Prostate gland (tissue), 2 donors: ENCODE results near the gene FMNL3. TPM values are rescaled to one million over a fixed set of nuclear protein-coding genes. Genes with fewer than 3 reads are reported as not detected.

Source experiments
- DNase-seq: peaks from one replicate; pipeline ENCODE4 v3.0.0-alpha.2; 2019; ENCODE audit warnings: low spot score
- H3K27ac ChIP-seq, 2 donors: fragments of 200-600 bp; sonication (generic); 2 replicates each; pipeline ENCODE4 v1.5.1; 2017 to 2019
- H3K27me3 ChIP-seq: fragments of 200-600 bp; sonication (generic); replicated peaks from 2 replicates; pipeline ENCODE4 v1.5.1; 2019; ENCODE audit not compliant: insufficient read depth
- H3K36me3 ChIP-seq, 2 donors: fragments of 200-600 bp; sonication (generic); 1 replicate in 1 of 2; 2 replicates in 1 of 2; pipeline versions ENCODE4 v1.5.1 to v1.8.1; 2017 to 2019
- H3K4me1 ChIP-seq: fragments of 200-600 bp; sonication (generic); replicated peaks from 2 replicates; pipeline ENCODE4 v1.5.1; 2019
- H3K4me3 ChIP-seq, 2 donors: fragments of 200-600 bp; sonication (generic); 2 replicates each; pipeline ENCODE4 v1.5.1; 2017 to 2019
- H3K9me3 ChIP-seq: fragments of 200-600 bp; sonication (generic); 2 replicates; pipeline ENCODE4 v1.5.1; 2017
- POLR2A ChIP-seq: fragments of 450-650 bp; IDR thresholded peaks from one replicate; pipeline ENCODE4 v1.6.1; 2016; ENCODE audit warnings: antibody characterized with exemption, mild to moderate bottlenecking
- POLR2AphosphoS5 ChIP-seq: sonication (generic); formaldehyde crosslinking; IDR thresholded peaks from one replicate; pipeline ENCODE4 v1.6.1; 2017; ENCODE audit warnings: antibody characterized with exemption
- WGBS: methylation state at CpG from one replicate; pipeline ENCODE4 v1.1.5; 2018; 5-methylcytosine and 5-hydroxymethylcytosine counted together
- intact Hi-C: fragments of 100-400 bp; cut with DNase I; formaldehyde crosslinking; loops from one replicate; pipeline ENCODE4 v1.14.2; 2022
- small RNA-seq, 2 donors: library from RNA; depleted of rRNA; stranded (forward); fragments of <200 nt; gene quantifications; one replicate each; pipeline ENCODE3, GENCODE V24; 2016
- total RNA-seq, 2 donors: library from RNA; depleted of rRNA; stranded (reverse); fragments of >200 nt; gene quantifications; one replicate each; pipeline ENCODE4 v1.1.0, GENCODE V29; 2016
- TF ChIP-seq, protein P1 (sequence below), 4 experiments: fragments of 200-600 bp in 2 of 4; fragments of 450-650 bp in 2 of 4; sonication (generic) in 2 of 4; IDR thresholded peaks; 1 replicate in 3 of 4; 2 replicates in 1 of 4; pipeline ENCODE4 v1.5.1; 2016 to 2019; ENCODE audit warnings: antibody characterized with exemption in 4 of 4, mild to moderate bottlenecking in 2 of 4, moderate library complexity in 2 of 4

Gene FMNL3
- total RNA-seq, 2 donors from 2014 or later: 4.5 to 52.9 TPM

DNA sequence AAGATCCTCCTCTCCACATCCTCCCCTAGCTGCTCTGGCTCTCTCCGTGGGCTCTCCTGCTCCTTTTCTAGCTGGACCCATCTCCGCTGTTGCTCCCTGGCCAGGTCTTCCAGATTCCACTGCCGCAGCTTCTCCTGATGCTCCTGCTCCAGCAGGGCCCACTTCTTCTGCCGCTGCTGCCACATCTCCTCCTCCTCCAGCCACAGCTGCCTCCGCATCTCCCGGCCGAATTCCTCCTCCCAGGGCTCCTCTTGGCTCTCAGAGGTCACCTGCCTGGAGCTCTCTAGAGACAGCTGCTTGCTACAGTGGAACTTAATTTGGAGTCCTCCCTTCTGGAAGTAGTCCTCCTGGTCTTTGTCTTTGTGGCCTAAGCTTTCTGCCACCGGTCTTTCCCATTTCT lies 107.2 kb downstream of the FMNL3 start:
- Histone ChIP-seq H3K4me3 (no peak overlapping the region), H3K27me3 (no peaks in the 10 kb centered on the region), H3K36me3 (no peaks in the 10 kb centered on the region), H3K27ac (no peak overlapping the region), H3K9me3 (no peaks in the 10 kb centered on the region), H3K4me1 (no peaks in the 10 kb centered on the region)
- intact Hi-C loops: no loop called here
- TF ChIP-seq POLR2AphosphoS5: no peak
- no peak for DNase-seq
- 95% methylated on average over 8 of the region's 8 CpGs for WGBS

DNA sequence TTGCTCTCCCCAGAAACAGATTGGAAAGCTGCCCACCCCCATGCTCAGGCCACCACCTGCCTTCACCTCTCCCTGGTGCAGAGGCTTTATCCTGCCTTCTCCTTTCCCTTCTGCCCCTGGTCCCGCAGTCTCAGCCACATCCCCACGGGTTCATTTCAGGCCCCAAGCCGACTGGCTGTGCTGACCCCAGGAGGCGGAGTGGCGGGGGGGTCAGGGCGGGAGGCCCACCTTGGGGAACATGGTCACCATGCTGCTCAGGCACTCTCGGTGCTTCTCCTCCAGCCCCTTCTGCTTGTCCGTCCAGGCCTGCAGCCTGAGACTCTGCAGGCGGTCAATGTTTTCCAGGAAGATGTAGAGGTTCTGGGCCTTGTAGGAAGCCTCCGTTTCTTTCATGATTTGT lies 108.7 kb downstream of the FMNL3 start:
- Histone ChIP-seq H3K4me3 (no peak overlapping the region), H3K4me1 (no peaks in the 10 kb centered on the region), H3K36me3 (no peaks in the 10 kb centered on the region), H3K27ac (no peak overlapping the region), H3K9me3 (no peaks in the 10 kb centered on the region), H3K27me3 (no peaks in the 10 kb centered on the region)
- TF ChIP-seq, protein P1, sequence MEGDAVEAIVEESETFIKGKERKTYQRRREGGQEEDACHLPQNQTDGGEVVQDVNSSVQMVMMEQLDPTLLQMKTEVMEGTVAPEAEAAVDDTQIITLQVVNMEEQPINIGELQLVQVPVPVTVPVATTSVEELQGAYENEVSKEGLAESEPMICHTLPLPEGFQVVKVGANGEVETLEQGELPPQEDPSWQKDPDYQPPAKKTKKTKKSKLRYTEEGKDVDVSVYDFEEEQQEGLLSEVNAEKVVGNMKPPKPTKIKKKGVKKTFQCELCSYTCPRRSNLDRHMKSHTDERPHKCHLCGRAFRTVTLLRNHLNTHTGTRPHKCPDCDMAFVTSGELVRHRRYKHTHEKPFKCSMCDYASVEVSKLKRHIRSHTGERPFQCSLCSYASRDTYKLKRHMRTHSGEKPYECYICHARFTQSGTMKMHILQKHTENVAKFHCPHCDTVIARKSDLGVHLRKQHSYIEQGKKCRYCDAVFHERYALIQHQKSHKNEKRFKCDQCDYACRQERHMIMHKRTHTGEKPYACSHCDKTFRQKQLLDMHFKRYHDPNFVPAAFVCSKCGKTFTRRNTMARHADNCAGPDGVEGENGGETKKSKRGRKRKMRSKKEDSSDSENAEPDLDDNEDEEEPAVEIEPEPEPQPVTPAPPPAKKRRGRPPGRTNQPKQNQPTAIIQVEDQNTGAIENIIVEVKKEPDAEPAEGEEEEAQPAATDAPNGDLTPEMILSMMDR (IDR thresholded peaks at IDR 0.05): no peak
- no peak for TF ChIP-seq POLR2AphosphoS5
- no peak for DNase-seq
- intact Hi-C loops: no loop called here
- WGBS: 77% methylated on average over 10 of the region's 10 CpGs

DNA sequence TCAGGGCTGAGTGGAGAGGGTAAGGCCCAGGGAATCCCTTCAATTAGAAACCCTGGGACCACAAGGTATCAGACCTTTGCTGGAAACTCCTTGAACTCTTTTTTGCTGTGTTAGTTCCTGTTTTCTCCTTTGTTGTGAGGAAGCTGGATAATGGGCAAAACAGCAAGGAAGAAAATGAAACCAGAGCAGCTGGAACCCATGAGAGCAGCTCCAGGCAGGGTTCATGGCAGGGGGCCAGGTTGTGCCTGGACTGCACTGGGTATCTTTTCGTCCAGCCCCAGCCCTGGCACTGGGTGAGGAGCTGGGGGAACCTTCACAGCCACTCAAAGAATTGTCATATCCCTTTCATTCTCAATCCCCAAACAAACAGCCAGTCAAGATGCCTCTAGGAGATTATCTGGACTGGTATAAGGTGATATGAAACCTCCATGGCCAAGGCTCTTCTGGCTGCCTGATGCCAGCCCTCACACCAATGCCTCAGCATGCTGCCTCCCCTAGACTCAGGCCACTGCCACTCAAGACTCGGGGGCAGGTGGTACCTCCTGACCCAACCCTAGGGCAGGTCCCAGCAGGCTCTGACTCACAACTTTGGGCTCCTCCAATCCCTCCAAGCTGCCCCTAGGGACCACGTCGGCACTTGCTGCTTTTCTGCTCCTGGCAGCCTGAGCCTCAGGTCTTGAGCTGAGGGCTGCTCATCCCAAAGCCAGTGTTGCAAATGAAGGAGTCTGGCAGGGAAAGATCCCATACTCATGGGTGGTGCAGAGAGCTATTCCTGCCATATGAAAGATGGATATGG lies 118.3 kb downstream of the FMNL3 start:
- no peaks in the 10 kb centered on the region for H3K4me1 ChIP-seq
- DNase-seq: no peak
- intact Hi-C loops: no loop called here
- 58% methylated on average over 4 of the region's 4 CpGs for WGBS
- TF ChIP-seq, protein P1 (IDR thresholded peaks at IDR 0.05): no peak
- no peak overlapping the region for H3K27ac ChIP-seq
- no peaks in the 10 kb centered on the region for H3K27me3 ChIP-seq
- no peak overlapping the region for H3K4me3 ChIP-seq
- H3K9me3 ChIP-seq: no peaks in the 10 kb centered on the region
- H3K36me3 ChIP-seq: no peaks in the 10 kb centered on the region

DNA sequence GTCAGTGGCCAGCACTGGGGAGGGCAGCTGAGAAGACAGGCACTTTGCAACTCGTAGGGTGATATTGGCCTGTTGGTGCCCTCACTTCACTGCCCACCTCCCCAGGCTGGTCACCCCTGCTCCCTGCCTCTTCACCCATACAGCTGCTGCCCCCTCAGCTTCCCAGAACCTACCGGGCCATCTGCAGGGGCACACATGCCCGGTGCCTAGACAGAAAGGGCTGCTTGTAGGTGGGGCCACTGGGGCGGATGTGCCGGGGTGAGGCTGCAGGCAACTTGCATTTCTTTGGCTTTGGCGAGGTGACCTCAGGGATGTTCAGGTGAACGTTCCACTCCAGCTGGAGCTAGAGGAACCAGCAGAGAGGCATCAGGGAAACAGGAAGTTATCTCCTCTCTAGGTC lies 118.9 kb downstream of the FMNL3 start:
- no peaks in the 10 kb centered on the region for H3K36me3 ChIP-seq
- H3K4me3 ChIP-seq: no peak overlapping the region
- 93% methylated on average over 7 of the region's 7 CpGs for WGBS
- DNase-seq: no peak
- no peak overlapping the region for H3K27ac ChIP-seq
- TF ChIP-seq POLR2AphosphoS5: no peak
- TF ChIP-seq, protein P1 (IDR thresholded peaks at IDR 0.05): no peak
- TF ChIP-seq POLR2A: no peak
- H3K27me3 ChIP-seq: no peaks in the 10 kb centered on the region
- H3K4me1 ChIP-seq: no peaks in the 10 kb centered on the region
- intact Hi-C loops: no loop called here
- no peaks in the 10 kb centered on the region for H3K9me3 ChIP-seq

DNA sequence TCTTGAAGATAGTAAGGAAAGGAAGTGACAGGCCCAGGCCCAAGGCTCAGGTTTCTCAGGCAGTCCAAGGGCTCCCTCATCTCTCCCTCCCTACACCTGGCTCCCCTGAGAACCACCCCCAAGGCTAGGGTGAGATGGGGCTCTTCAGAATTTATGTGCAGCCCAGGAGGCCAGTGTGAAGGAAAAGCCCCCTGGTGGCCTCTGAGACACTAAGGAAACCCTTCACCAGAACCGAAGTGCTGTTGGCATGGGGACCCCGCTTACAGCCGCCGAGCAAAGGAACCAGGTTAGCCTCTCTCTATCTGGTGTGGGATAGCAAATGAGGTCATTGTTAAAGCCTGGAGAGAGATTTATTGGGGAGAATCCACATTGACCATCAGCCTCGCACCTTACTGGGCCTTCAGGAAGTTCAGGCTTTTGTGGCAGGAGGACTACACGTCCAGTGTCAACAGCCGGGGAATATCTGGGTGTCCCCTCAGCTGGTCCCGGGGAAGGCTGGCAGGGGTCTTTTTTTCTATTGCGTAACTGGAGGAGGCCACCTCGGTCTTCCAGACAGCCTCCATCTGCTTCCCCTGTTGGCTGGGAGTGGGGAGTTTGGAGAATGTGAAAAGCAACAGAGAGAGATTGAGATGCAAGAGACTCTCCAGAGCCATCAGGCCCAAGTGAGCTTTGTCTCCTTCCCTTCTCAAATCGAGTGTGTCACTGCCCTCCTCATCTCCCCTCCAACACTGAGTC lies 119.9 kb downstream of the FMNL3 start:
- Histone ChIP-seq H3K36me3 (no peaks in the 10 kb centered on the region), H3K4me1 (no peaks in the 10 kb centered on the region), H3K27me3 (no peaks in the 10 kb centered on the region), H3K27ac (no peak overlapping the region), H3K9me3 (no peaks in the 10 kb centered on the region), H3K4me3 (no peak overlapping the region)
- intact Hi-C loops: no loop called here
- DNase-seq: no peak
- WGBS: 81% methylated on average over 11 of the region's 11 CpGs
- TF ChIP-seq, protein P1 (IDR thresholded peaks at IDR 0.05): no peak
- TF ChIP-seq POLR2A (no peak), POLR2AphosphoS5 (no peak)

Small RNA genes lying within 50 kb of the gene (small RNA-seq; reads per million reads assigned to genes)
- gene AC020612.2 (0 reads per million in 2 donors), gene HIGD1AP9 (0 reads per million in 2 donors), gene POLR2KP1 (0 reads per million in 2 donors), gene RNU6-834P (0 reads per million in 2 donors)

Other genes with a start within 250 kb of the FMNL3 start
- 1 to 10 TPM; 1.8 to 2.2 TPM for gene KCNH3, start 168.4 kb downstream of the FMNL3 start, total RNA-seq
- 10 to 100 TPM; 54.1 to 87.0 TPM for gene MCRS1, start 139.3 kb downstream of the FMNL3 start, total RNA-seq
- 1 to 10 TPM in 1 of 2 donors, under 1 TPM in 1; 0.23 to 10.0 TPM for gene FAM186B, start 101.8 kb downstream of the FMNL3 start, total RNA-seq
- gene PRPF40B, start 83.8 kb downstream of the FMNL3 start, total RNA-seq: 10 to 100 TPM; 13.9 to 31.1 TPM
- gene TMBIM6, start 34.2 kb upstream of the FMNL3 start, total RNA-seq: 100 to 1,000 TPM; 541 to 778 TPM
- 10 to 100 TPM; 17.3 to 63.1 TPM for gene NCKAP5L, start 121.0 kb upstream of the FMNL3 start, total RNA-seq
- gene BCDIN3D, start 135.7 kb upstream of the FMNL3 start, total RNA-seq: 1 to 10 TPM; 3.0 to 8.0 TPM
- gene FAIM2, start 196.5 kb upstream of the FMNL3 start, total RNA-seq: 10 to 100 TPM in 1 of 2 donors, 1 to 10 TPM in 1; 2.8 to 12.0 TPM
- 1 to 10 TPM in 1 of 2 donors, not detected in 1; 2.7 TPM for gene AQP2, start 243.3 kb upstream of the FMNL3 start, total RNA-seq